ENCODE measurements around the gene DHX15. TPM values are rescaled to one million over a fixed set of nuclear protein-coding genes. Genes with fewer than 3 reads are reported as not detected.

Gene DHX15
- total RNA-seq, 4 donors from 2014 or later = 125 to 314 (median 146) TPM

DNA sequence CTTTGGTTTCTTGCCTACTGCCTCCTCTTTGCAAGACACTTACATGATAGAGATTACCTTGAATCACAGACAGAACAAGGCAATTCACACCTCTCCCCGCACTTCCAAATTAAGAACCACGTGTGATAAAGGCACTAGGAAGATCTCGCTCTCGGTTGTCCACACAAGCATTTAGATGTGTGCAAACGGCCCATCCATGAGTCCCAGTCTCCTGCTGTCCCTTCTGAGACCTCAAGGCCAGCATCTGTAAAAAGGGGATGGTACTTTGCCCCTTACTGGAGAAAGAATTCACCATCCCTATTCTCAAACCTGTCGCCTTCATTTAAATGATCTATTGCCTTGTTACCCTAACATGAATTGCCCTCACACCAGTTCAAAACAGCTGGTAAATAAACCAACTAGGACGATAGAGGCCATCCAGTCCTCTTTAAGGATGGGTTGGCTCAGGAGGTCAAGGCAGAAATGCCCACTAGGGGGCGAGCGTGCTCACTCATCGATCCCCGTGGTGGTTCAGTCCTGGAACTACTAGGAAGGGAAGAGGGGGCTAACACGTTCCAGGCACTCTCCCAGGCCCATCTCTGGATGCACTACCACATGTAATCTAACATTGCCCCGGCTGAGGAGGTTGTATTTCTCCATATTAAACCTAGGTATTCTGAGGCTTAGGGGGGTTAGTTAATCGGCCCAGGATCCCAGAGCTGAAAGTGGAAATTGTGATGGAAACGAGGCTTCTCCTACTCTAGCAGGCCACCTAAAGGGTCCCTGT lies 95.8 kb downstream of the DHX15 start:
- Histone ChIP-seq H3K4me3 (no peak overlapping the region), H3K27me3 (no peaks in the 10 kb centered on the region), H3K4me1 (peaks cover 0 to 6% (median 0%) of the 10 kb centered on the region in 4 donors), H3K27ac (no peak overlapping the region), H3K9me3 (no peaks in the 10 kb centered on the region), H3K36me3 (no peaks in the 10 kb centered on the region)
- no peak for TF ChIP-seq POLR2A (IDR thresholded peaks at IDR 0.05)
- peak; percentile 32 to 81 (median 68) for TF ChIP-seq CTCF (IDR thresholded peaks at IDR 0.05)
- peak; percentile 50 to 91 (median 83) for DNase-seq

- no peaks in the 10 kb centered on the region for H3K36me3 ChIP-seq
- TF ChIP-seq POLR2A (IDR thresholded peaks at IDR 0.05) (no peak), CTCF (IDR thresholded peaks at IDR 0.05) (no peak)
- H3K27me3 ChIP-seq = no peaks in the 10 kb centered on the region
- no peak for DNase-seq
- H3K4me1 ChIP-seq = no peaks in the 10 kb centered on the region
- H3K27ac ChIP-seq = no peak overlapping the region
- H3K9me3 ChIP-seq = no peaks in the 10 kb centered on the region
- H3K4me3 ChIP-seq = no peak overlapping the region
These were observed 101.5 kb downstream of the DHX15 start for GRCh38 chr4:24482871-24483270.

- no peak for TF ChIP-seq POLR2A (IDR thresholded peaks at IDR 0.05)
- TF ChIP-seq CTCF (IDR thresholded peaks at IDR 0.05) = no peak
- H3K36me3 ChIP-seq = no peaks in the 10 kb centered on the region
- no peaks in the 10 kb centered on the region for H3K27me3 ChIP-seq
- H3K4me1 ChIP-seq = peaks cover 0 to 7% (median 6%) of the 10 kb centered on the region in 4 donors
- no peak for DNase-seq
- no peak overlapping the region for H3K27ac ChIP-seq
- H3K4me3 ChIP-seq = no peak overlapping the region
- no peaks in the 10 kb centered on the region for H3K9me3 ChIP-seq
These were observed 106.4 kb downstream of the DHX15 start for GRCh38 chr4:24477919-24478318.

Small RNA genes lying within 50 kb of the gene (small RNA-seq; reads per million reads assigned to genes)
- gene MIR573 (0 reads per million in 2 donors), gene RN7SL16P (0 reads per million in 2 donors)

Other genes starting within 250 kb of the DHX15 start
- gene SOD3, start 211.0 kb upstream of the DHX15 start, total RNA-seq = 10 to 100 TPM in 3 of 4 donors, 1 to 10 TPM in 1; 3.7 to 24.3 (median 18.7) TPM